DND-41 (cell line): ENCODE data around the gene MAPKBP1.
"Not testable (repeated sequence)": the region's sequence is repeated elsewhere in the genome, so short reads cannot be mapped to it uniquely, and the experiment has no call there.

Source experiments
- ATAC-seq: fragments of 200-7000 bp; cut with Tn5 transposase; 3 replicates; pipeline ENCODE4 v1.9.1; 2021; ENCODE audit warnings: low read depth; ENCODE audit not compliant: insufficient read depth
- DNase-seq: peaks from one replicate; pipeline ENCODE4 v3.0.0-alpha.2; 2020
- H2AFZ ChIP-seq: 2 replicates; pipeline ENCODE4 v1.6.0; 2012; ENCODE audit warnings: low read depth, low read length
- H3K27ac ChIP-seq: 2 replicates; pipeline ENCODE4 v1.5.1; 2012; ENCODE audit warnings: low read length, inconsistent platforms
- H3K27me3 ChIP-seq: fragments of 200-600 bp; sonication (generic); 2 replicates; pipeline ENCODE4 v1.6.0; 2012; ENCODE audit warnings: low read length, mild to moderate bottlenecking, inconsistent platforms; ENCODE audit not compliant: insufficient read depth, poor library complexity
- H3K36me3 ChIP-seq: 2 replicates; pipeline ENCODE4 v1.5.1; 2012; ENCODE audit warnings: low read length, inconsistent platforms; ENCODE audit not compliant: insufficient read depth
- H3K4me1 ChIP-seq: 2 replicates; pipeline ENCODE4 v1.5.1; 2012; ENCODE audit warnings: mild to moderate bottlenecking, low read length; ENCODE audit not compliant: insufficient read depth
- H3K4me2 ChIP-seq: 2 replicates; pipeline ENCODE4 v1.6.0; 2012; ENCODE audit warnings: mild to moderate bottlenecking, moderate library complexity, low read length, inconsistent platforms; ENCODE audit not compliant: insufficient read depth
- H3K4me3 ChIP-seq, 2 experiments: fragments of 200-600 bp in 1 of 2; shearing (Covaris generic) in 1 of 2; 2 replicates each; pipeline ENCODE4 v1.5.1; 2012 to 2016; ENCODE audit warnings: inconsistent platforms in 2 of 2, low read length in 2 of 2, mild to moderate bottlenecking in 2 of 2, low read depth in 1 of 2, moderate library complexity in 1 of 2
- H3K79me2 ChIP-seq: 2 replicates; pipeline ENCODE4 v1.6.0; 2012; ENCODE audit warnings: low read length, inconsistent platforms; ENCODE audit not compliant: insufficient read depth
- H3K9ac ChIP-seq: 2 replicates; pipeline ENCODE4 v1.6.0; 2012; ENCODE audit warnings: low read depth, mild to moderate bottlenecking, inconsistent platforms, low read length, moderate library complexity
- H3K9me3 ChIP-seq: 2 replicates; pipeline ENCODE4 v1.5.1; 2012; ENCODE audit warnings: low read length, moderate library complexity, mild to moderate bottlenecking, inconsistent platforms; ENCODE audit not compliant: insufficient read depth, severe bottlenecking
- H4K20me1 ChIP-seq: 2 replicates; pipeline ENCODE4 v1.6.0; 2012; ENCODE audit warnings: low read length; ENCODE audit not compliant: insufficient read depth
- CTCF ChIP-seq: IDR thresholded peaks from 2 replicates; pipeline ENCODE4 v1.5.1; 2012; ENCODE audit warnings: borderline replicate concordance, low read length, moderate library complexity, mild to moderate bottlenecking; ENCODE audit not compliant: poor library complexity, severe bottlenecking; ENCODE audit errors: extremely low read depth
- EZH2 ChIP-seq: IDR thresholded peaks from 3 replicates; pipeline ENCODE4 v1.6.1; 2012; ENCODE audit warnings: borderline replicate concordance, low read depth, mild to moderate bottlenecking, moderate library complexity, low read length, inconsistent platforms; ENCODE audit not compliant: severe bottlenecking

Gene MAPKBP1

DNA sequence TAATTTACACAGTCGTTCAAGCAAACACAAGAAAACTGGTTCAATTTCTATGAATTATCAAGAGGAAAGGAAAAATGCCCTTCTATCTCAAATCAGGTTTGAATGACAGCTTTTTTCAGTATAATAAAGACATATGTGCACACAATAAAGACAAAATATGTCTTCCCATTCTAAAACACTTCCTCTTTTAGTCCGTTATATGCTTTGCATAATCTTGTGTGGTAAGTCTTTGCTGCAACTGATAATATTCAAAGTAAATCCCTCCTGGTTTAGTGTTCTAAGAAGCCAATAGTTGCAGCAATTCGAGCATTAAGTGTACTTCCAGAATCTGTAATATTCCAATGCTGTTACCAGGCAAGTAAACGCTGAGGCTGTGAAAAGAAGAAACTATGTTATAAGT lies 43.7 kb upstream of the MAPKBP1 start:
- no peaks in the 10 kb centered on the region for H3K9me3 ChIP-seq
- peaks cover 25% of the 10 kb centered on the region for H3K36me3 ChIP-seq
- H3K27ac ChIP-seq = no peak overlapping the region
- no peaks in the 10 kb centered on the region for H3K27me3 ChIP-seq
- H3K79me2 ChIP-seq = no peaks in the 10 kb centered on the region
- no peak overlapping the region for H3K9ac ChIP-seq
- no peaks in the 10 kb centered on the region for H4K20me1 ChIP-seq
- no peak for ATAC-seq
- H3K4me1 ChIP-seq = no peaks in the 10 kb centered on the region
- no peak overlapping the region for H3K4me2 ChIP-seq
- no peak for DNase-seq
- TF ChIP-seq CTCF = no peak
- no peak overlapping the region for H3K4me3 ChIP-seq
- no peak overlapping the region for H2AFZ ChIP-seq

DNA sequence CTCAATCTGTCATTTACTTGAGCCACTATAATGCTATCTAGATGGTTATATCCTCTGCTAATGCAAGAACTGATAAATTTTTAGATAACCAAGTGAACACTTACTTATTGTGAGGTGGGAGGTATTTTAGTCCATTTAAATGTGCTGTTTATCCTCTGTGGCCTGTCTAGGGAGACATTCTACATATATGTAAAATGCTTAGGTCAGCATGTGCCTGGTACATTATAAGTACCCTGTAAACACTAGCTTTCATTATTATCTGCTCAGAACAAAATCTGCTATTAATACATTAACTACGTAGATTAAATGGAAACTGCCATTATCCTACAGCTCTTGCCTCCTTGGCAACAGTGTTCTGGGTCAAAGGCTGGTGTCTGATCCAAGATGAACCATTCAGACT lies 41.8 kb upstream of the MAPKBP1 start:
- H3K4me3 ChIP-seq = no peak overlapping the region
- TF ChIP-seq CTCF (no peak), EZH2 (no peak)
- no peak overlapping the region for H2AFZ ChIP-seq
- DNase-seq = no peak
- H3K27ac ChIP-seq = no peak overlapping the region
- H3K9ac ChIP-seq = no peak overlapping the region
- peaks cover 39% of the 10 kb centered on the region for H3K36me3 ChIP-seq
- no peaks in the 10 kb centered on the region for H4K20me1 ChIP-seq
- no peaks in the 10 kb centered on the region for H3K79me2 ChIP-seq
- H3K27me3 ChIP-seq = no peaks in the 10 kb centered on the region
- no peaks in the 10 kb centered on the region for H3K4me1 ChIP-seq
- ATAC-seq = no peak
- H3K9me3 ChIP-seq = no peaks in the 10 kb centered on the region
- H3K4me2 ChIP-seq = no peak overlapping the region

DNA sequence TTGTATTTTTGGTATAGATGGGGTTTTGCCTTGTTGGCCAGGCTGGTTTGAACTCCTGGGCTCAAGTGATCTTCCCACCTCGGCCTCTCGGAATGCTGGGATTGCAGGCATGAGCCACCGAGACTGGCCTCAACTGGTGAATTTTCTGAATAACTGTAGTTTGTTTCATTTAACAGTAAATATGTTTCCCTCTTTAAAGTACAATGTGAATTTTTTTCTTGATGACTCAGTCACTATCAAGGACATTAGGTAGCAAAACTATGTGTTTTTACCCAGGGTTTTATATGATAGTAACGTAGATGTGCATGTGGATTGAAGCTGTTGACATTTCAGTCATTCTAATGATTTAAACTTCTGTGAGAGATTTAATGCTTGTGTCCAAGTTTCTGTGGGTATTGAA lies 40.2 kb upstream of the MAPKBP1 start:
- Histone ChIP-seq H3K4me1 (no peaks in the 10 kb centered on the region), H4K20me1 (no peaks in the 10 kb centered on the region), H3K4me3 (no peak overlapping the region), H2AFZ (no peak overlapping the region), H3K9me3 (no peaks in the 10 kb centered on the region), H3K9ac (no peak overlapping the region), H3K27me3 (no peaks in the 10 kb centered on the region), H3K27ac (no peak overlapping the region), H3K4me2 (no peak overlapping the region), H3K79me2 (no peaks in the 10 kb centered on the region), H3K36me3 (peaks cover 44% of the 10 kb centered on the region)
- no peak for DNase-seq
- no peak for ATAC-seq
- TF ChIP-seq EZH2 (no peak), CTCF (no peak)

DNA sequence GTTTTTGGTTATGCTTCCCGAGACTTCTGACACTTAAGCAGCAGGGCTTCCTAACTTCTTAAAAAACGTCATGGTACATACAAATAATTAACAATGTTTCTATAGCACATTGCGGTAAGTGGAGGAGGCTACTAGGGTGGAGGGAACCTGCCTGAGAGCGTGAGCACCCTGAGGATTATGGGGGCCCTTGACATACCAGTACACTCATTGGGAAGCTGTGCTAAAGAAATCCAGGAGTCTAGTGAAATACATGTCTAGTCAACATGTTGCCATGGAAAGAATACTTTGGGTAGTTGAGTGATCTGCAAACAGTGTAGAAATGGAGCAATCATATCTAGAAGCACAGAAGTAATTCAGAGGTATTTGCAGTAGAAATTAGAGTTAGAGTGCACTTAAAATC lies 39.2 kb upstream of the MAPKBP1 start:
- Histone ChIP-seq H4K20me1 (no peaks in the 10 kb centered on the region), H3K9me3 (no peaks in the 10 kb centered on the region), H3K36me3 (peaks cover 44% of the 10 kb centered on the region), H3K4me1 (no peaks in the 10 kb centered on the region), H3K9ac (no peak overlapping the region), H2AFZ (no peak overlapping the region), H3K79me2 (no peaks in the 10 kb centered on the region), H3K4me3 (no peak overlapping the region), H3K27me3 (no peaks in the 10 kb centered on the region), H3K4me2 (no peak overlapping the region), H3K27ac (no peak overlapping the region)
- DNase-seq = no peak
- ATAC-seq = no peak
- TF ChIP-seq EZH2 (no peak), CTCF (no peak)

DNA sequence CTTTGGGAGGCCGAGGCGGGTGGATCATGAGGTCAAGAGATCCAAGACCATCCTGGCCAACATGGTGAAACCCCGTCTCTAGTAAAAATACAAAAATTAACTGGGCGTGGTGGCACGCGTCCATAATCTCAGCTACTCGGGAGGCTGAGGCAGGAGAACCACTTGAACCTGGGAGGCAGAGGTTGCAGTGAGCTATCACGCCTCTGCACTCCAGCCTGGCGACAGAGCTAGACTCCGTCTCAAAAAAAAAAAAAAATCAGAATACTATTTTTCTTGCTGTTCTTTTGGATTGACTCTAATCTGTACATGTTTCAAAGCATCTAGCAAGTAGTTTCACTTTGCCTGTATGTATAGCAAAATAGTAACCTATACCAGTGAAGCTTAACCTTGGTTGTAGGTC lies 38.8 kb upstream of the MAPKBP1 start:
- H3K4me2 ChIP-seq, H3K27me3 ChIP-seq, H3K4me1 ChIP-seq, H3K4me3 ChIP-seq, H4K20me1 ChIP-seq, H3K79me2 ChIP-seq, H2AFZ ChIP-seq, DNase-seq, H3K9me3 ChIP-seq, ATAC-seq, H3K9ac ChIP-seq, H3K27ac ChIP-seq: not testable (repeated sequence)
- peaks cover 45% of the 10 kb centered on the region for H3K36me3 ChIP-seq
